GM19463 (cell line): ENCODE measurements around the gene PABPN1L.
"Not testable (repeated sequence)": the region's sequence is repeated elsewhere in the genome, so short reads cannot be mapped to it uniquely, and the experiment has no call there.

Source experiments
- ATAC-seq: cut with Tn5 transposase; IDR thresholded peaks from one replicate; pipeline ENCODE4 v1.9.1; 2021; ENCODE audit warnings: mild to moderate bottlenecking, moderate library complexity; ENCODE audit not compliant: unreplicated experiment

PABPN1L gene

DNA sequence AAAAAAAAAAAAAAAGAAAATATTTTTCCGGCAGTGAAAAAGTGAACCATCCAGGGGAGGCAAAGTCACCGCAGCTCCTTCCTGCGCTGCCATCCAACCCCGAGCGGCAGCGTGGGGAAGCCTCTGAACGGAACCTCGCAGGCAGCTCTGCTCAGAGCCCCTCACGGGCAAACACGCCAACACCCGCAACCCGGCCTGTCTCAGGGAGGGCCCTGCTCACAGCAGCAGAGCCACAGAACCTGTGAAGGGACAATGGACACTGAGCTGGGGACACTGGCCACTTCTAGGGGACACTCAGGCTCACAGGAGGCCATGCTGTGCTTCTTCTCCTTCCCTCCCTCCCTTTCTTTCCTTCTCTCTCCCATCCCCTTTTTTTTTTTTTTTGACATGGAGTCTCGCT is 33.4 kb downstream of the PABPN1L start:
- ATAC-seq, result no peak

DNA sequence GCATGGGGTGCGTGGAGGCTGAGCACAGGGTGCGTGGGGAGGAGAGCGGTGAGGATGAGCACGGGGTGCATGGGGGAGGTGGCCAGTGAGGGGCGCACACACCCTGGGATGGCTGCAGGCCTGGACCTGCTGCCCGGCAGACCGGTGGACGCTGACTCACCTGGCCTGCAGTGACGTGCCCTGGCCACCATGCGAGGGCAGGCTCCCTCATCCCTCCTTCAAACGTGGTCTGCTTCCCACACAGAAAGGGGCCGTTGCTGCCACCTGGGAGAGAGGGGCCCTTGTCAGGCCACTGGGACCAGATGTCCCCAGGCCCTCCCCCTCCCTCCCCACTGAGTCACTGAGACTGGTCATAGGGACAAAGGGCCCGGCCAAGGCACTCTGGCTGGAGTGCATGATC is 34.6 kb downstream of the PABPN1L start:
- ATAC-seq, result no peak

DNA sequence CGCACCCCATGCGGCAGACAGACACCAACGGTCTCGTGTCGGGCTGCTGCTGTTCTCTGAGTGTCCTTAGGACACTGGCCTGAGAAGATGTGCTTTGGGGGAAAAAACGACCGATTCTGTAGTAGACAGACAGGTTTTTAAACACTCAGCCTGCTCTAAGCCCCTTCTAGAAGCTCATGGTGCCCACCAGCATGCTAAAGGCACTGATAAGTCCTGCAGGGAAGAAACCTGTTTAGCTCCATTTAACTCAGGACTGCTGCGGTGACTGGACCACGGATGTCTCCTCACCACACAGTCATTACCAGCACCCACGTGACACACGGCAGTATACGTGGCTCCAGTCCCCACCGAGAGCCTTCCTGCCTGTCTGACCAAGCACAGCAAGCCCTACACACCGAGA is 35.7 kb downstream of the PABPN1L start:
- ATAC-seq, result no peak

DNA sequence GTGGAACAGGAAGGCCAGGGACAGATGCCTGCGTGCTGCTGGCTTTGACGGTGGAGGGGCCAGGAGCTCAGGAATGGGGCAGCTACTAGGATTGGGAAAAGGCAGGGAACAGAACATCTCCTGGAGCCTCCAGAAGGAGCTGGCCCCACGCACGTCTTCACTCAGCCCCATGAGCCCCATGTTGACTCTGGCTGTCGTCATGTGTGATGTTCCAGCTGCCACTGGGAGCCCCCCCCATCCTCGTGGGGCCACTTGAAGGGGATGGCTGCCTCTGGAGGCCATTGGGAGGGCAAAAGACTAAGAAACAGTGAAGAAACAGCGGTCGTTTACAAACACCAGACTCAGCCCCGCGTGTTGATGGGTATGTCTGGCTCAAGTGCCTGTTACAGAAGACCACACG is 36.2 kb downstream of the PABPN1L start:
- no peak for ATAC-seq

DNA sequence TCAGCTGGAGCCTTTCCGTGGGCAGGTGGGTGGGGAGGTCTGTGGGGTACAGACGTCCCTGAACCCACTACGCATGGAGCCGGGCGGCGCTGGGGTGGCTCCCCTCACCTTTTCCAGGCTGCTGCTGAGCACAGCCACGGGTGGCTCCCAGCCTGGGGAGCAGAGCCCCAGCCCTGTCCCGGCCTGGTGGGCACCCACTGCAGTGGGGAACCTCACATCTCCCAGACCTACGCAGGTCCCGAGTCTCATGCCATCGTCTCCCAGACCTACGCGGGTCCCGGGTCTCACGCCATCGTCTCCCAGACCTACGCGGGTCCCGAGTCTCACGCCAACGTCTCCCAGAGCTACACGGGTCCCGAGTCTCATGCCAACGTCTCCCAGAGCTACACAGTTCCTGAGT is 37.7 kb downstream of the PABPN1L start:
- no peak for ATAC-seq

DNA sequence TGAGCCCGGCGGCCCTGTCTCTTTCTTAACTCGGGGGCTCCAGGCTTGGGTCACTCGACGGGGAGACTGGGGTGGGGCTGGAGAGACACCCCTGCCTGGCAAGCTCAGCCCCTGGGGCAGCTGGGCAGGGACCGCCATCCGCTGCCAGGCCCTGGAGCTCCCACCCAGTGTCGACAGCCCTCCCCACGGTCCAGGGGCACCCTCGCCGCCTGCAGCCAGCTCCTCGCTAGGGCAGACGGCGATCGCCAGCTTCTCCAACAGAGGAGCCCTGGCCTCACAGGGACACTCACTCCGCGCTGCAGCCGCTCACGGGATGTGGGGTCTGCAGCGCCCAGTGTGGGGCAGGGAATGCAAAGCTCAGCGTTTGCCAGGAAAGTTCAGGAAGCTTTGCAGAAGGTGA is 38.7 kb downstream of the PABPN1L start:
- ATAC-seq, result no peak

DNA sequence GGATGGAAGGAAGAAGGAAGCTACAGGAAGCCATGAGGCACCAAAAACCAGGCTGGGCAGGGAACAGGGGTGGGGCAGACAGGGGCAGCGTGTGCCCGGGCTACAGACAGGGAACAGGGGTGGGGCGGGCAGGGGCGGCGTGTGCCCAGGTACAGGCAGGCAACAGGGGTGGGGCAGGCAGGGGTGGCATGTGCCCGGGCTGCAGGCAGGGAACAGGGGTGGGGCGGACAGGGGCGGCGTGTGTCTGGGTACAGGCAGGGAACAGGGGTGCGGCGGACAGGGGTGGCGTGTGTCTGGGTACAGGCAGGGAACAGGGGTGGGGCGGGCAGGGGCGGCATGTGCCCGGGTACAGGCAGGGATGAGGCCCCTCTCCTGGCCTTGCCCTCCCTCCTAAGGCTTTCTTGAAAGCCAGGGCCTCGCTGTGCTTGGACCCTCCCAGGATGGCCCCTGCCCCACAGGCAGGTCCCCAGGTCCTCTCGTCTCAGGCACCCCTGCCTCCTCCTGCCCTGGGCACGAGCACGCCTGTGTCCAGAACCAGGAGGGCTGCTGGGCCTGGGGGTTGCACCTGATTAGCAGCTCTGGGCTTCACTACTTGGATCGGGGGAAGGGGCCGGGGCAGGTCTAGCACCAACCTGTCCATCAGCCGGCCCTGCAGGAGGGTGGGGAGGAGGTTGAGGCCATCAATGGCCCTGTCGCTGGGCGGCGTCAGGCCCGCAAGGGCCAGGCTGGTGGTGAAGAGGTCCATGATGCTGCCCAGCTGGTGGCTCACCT is 40.2 kb downstream of the PABPN1L start:
- ATAC-seq, result no peak

DNA sequence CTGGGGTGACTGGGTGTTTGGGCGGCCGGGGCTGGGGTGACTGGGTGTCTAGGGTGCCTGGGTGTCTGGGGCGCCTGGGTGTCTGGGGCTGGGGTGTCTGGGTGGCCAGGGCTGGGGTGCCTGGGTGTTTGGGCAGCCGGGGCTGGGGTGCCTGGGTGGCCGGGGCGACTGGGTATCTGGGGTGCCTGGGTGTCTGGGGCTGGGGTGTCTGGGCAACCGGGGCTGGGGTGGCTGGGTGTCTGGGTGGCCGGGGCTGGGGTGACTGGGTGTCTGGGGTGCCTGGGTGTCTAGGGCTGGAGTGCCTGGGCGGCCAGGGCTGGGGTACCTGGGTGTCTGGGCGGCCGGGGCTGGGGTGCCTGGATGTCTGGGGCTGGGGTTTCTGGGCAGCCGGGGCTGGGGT is 41.3 kb downstream of the PABPN1L start:
- no peak for ATAC-seq

DNA sequence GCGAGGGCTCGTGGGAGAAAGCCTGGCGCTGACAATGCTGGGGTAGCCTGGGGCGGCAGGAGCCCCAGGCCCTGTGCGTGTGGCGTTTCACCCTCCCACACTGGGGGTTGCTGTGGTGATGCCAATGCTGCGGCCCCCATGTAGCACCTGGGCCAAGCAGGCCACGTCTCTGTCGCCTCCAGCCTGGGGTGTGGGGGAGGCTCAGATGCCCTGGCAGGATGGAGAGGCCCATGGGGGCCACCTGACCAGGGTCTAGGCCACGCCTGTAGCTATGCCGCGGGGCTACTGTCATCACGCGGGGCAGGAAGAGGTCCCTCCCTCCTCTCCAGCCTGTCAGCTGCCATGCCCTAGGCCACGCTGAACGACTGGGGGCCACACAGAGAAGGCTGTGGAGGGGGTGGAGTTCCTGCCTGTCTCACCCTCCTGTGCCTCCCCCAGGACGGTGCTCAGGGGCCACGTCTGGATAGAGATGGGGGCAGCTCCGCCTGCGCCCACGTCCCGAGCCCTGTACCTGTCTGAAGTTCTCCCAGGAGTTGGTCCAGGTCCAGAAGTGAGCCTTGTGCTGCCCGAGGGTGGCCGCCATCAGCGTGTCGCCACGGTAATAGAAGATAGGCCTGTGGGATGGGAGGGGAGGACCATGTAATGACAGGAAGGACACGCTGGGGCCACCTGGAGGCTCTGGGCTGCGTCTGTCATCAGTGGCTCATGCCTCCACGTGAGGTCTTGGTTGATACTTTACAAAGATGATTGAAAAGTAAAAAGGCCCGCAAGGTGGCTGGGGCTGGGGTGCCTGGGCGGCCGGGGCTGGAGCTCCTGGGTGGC is 42.0 kb downstream of the PABPN1L start:
- ATAC-seq, result no peak

DNA sequence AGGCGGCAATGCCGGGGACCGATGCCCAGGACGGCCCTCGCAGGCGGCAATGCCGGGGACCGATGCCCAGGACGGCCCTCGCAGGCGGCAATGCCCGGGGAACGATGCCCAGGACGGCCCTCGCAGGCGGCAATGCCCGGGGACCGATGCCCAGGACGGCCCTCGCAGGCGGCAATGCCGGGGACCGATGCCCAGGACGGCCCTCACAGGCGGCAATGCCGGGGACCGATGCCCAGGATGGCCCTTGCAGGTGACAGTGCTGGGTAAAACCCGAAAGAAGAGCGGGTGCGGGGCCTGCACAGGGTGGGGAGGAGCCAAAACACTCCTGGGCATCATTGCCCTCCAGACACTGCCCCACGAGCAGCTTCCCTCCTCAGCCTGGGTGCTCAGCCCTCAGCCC is 42.8 kb downstream of the PABPN1L start:
- ATAC-seq, result not testable (repeated sequence)

DNA sequence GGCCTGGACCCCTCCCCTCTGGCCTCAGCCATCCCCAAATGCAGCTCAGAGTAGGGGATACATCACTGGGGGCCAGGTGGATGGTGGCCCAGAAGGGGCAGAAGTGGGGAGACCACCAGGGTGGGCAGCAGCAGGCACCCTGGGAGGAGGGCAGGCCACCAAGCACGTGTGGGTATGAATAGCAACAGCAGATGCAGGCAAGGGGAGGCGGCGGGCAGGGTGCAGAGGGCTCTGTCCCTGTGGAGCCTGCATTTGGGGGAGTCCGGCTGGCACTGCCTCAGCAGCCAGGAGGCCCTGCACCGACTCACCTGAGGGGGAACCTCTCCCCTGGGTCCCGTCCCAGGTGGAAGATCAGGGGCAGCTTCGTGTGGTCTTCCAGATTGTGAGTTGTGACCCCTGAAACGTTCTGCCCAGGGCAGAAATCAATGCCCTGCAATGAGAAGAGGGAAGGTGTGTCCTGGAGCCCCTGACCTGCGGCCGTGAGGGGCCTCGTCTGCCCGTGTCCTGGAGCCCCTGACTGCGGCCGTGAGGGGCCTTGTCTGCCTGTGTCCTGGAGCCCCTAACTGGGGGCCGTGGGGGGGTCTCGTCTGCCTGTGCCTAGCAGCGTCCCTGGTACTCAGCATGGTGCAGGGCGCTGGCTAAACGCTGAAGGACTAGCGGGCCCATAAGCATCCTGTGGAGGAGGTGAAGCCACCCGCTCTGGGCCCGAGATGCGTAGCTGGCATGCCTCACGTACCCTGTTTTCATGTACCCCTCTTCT is 44.0 kb downstream of the PABPN1L start:
- no peak for ATAC-seq

DNA sequence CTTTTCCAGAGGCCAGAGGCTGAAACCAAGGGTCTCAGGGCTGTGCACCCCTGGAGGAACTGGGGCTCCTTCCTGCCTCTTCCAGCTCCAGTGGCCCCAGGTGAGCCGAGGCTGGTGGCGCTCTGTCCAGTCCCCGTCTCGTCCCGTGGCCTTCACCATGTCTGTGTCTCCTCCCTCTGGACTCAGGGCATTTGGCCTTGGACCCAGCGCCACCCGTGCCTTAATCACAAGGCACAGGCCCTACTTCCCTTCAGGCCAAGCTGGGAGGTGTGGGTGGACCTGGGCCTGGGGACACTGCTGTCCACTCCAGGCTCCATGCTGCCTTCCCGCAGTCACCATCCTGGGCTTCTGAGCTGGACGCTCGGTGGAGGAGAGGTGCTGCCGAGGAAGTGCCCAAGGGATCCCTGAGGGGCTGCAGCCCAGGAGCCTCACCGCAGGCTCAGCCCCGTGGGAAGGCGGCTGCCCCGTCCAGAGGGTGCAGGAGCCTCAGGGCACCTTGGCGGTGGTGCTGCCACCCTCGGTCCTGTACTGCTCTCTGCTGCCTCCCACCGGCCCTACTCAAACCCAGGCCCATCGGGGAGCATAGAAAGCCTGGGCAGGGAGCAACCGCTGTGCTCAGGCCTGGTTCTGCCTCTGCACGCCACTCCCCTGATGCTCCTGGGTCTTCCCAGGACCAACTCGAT is 45.2 kb downstream of the PABPN1L start:
- no peak for ATAC-seq

DNA sequence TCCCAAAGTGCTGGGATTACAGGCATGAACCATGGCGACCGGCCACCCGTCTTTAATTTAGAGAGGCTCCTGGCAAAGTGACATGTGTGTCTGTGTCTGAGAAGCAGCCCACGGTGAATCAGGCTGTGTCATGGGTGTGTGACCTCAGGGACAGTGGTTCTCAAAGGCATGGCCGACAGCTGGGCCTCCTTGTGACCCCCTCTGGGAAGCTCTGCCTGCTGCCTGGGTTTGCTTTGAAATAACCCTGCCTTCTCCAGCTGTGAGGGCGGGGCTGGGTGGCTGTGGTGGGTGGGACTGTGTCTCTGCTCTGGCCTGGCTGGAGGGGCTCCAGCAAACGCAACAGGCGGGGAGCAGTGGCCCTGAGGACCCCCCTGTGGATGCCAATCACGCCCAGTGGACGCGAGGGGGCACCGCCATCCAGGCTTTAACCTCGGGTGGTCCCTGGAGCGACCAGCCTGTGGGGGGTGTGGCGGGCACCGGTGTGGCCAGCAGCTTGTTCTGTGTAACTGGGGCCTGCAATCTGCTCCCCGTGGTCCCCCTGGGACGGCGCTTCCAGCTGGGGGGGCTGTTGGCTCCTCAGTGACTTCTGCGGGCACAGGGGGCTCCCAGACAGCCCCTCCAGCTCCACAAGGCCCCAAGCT is 46.0 kb downstream of the PABPN1L start:
- ATAC-seq, result no peak

DNA sequence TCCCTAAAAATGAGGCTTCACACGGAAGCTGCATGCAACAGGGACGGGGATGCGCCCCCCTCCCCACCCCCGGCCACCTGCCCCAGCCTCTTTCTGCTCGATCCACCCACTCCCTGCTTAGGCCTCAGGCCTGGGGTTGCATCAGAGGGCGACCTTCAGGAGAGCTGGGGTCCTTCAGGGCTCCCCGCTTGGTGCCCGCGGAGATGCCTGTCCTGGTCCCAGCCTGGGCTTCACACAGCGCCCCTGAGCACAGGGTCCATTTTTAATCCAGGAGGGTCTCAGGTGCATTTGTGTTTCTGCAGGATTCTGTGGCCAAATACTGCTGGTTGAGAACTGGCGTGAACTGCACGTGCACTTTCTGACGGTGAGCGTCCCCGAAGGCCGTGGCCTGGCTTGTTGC is 47.3 kb downstream of the PABPN1L start:
- no peak for ATAC-seq

DNA sequence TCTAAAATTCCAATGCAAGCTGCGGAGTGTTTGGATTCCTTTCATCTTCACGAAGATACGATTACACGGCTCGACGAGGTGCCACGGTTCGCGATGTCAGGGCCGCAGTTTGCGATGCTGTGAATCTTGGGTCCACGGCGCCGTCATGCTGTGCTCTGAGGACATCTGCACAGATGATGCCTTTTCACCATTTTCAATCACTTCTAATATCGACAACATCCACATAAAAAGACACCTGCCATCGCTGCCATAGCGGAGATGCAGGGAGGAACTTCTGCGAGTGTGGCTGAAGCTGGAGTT is 47.9 kb downstream of the PABPN1L start:
- ATAC-seq, result no peak

DNA sequence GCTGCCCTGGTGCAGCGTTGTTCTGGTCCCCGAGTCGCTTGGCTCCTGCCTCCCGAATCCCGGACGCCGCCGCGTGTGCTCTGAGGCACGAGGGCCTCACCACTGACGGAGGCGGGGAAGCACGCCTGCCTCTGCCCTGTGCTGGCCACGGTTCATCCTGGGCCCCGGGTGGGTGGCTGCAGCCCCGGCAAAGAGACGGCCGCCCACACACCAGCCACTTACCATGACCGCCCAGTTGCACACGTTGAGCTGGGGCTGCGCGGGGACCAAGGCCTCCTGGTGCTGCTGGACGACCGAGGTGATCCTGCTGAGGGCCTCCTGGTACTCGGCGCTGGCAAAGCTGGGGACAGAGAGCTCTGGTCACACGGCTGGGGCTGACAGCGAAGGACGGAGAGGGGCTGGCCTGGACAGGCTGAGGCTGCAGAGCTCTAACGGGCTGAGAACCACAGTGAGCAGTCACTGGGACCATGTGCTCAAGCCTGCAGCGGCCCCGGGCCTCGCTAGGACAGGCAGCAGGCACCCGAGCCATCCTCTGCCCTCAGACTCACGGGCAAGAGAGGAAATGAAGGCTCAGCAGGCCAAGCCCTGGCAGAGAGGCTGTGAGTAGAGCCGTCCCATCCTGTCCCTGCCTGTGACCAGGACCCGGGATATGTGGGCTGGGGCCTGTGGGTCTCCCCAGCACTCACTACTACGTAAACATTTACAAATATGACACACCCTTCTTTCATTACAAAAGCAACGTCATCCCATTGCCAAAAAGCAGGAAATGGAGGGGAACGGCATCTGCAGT is 48.5 kb downstream of the PABPN1L start:
- no peak for ATAC-seq

DNA sequence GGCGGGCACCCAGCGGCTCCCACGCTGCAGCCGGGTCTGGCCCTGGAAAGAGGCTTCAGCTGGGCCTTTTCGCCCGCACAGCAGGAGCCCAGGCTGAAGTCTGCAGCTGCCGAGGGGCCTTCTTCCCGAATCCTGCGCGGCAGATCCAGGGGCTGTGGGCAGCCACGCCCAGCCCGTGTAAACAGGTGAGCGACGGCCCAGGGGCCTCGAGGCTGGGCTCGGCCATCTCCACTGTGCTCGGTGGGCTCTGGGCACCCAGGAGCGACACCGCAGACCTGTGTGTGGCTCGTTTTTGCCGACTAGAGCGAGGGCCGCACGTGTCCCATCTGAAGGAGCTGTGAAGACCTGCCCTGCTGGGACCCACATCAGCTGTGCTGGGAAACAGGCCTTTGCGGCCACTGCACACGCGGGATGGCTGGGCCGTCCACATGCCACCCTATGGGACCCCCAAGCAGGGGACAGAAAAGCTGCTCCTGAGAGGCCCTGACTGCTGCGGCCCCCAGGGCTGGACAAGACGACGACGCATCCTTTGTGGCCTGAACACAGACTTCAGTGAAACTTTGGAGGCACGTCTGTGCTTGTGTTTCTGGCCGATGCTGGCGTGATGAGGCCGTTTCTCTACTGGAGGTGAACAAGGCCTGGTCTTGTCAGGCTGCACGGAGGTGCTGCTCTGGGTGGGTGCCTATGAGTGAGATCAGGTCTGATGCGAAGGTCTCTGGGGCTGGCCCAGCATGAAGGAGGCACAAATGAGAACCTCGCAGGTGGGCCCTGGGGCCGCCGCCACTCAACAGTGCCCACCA is 49.5 kb downstream of the PABPN1L start:
- ATAC-seq, result no peak

DNA sequence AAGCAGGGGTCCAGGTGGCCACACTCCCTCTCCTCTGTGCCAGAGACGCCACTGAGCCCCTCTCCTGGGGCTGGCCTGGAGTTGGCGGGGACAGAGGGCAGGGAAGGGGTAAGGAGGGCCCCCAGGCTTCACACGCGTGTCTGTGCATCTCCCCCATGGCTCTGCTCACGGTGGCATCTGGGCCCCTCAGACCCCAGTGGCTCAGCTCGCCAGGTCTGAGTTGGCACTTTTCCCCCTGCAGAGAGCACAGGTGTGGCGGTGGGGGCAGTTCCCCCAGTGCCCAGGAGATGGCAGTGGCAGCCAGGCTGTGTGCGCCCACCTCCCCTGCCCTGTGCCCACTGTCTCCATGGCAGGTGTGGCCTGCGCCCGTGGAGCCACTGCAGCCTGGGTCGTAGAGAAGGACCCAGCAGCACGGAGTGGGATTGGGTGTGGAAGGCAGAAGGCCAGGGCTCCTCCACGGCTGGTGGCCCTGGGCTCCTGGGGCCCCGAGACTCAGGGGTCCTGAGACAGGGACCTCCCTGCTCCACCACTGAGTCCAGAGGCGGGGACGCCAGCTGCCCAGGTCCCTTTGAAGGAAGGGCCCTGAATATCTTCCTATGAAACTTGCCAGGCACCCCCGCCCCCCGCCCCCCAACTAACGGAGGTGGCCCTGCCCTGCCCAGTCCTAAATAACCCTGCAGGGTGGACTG is 50.4 kb downstream of the PABPN1L start:
- ATAC-seq, result no peak

DNA sequence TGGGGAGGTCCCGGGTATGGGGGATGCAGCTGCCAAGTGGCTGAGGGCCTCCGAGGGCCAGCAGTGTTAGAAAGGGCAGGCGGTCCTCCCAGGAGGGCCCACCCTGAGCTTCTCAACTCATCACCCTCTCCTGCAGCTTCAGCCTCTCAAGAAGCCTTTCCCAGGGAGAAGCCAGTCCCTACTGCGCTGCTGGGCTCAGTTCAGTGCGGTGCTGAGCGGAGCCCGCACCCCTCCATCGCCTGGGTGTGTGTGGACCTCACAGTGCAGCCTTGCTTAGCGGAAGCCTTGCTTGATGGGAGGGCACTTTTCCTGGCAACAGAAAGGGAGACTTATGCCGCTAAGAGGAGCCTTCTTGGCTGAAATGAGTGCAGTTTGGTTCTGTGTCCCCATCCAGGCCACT is 51.2 kb downstream of the PABPN1L start:
- no peak for ATAC-seq
